ENCODE data around the gene AGBL4. TPM values are rescaled to one million over a fixed set of nuclear protein-coding genes. Genes with fewer than 3 reads are reported as not detected.

Gene AGBL4
- total RNA-seq, 1 experiment from 2014 or later: not detected

DNA sequence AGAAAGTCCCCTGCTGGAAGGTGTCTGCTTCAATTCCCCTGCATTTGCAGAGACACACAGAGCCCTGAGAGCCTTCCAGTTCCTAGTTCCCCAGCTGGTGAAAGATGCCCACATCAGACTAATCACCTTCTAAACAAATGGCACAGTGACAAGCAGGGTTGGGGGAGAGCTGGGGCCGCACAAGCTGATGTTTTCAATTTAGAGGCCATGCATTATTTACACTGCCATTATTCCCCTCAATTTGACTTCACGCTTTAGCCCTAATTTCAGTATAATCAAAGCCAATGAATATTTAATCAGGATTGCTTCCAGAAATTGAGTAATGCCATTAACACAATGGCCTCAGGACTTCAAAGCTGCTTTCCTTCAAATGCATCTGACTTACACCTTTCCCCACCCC is 1328.6 kb downstream of the AGBL4 start:
- intact Hi-C loops (cut with micrococcal nuclease): loop anchor here (5.0 kb wide), 1 partner anchor 143 kb away; no protein-coding TSS in a partner anchor
- no peak overlapping the region for H2AFZ ChIP-seq (ENCODE audit: low read depth, low read length, poor library complexity, severe bottlenecking)
- H3K4me2 ChIP-seq (ENCODE audit: low read length): no peak overlapping the region
- ATAC-seq (no peak), DNase-seq (ENCODE audit: low read depth, low spot score) (no peak)
- ChIA-PET CTCF (interaction anchor here (3.3 kb wide), 1 partner anchor 18 kb away, joined by 21 read pairs; no protein-coding TSS in a partner anchor), RAD21 (ENCODE audit: low non-redundant PET in 1 of 2, low total read pairs in 2 of 2, uncharacterized antibody in 2 of 2, unreplicated experiment in 2 of 2) (no interaction called here), POLR2A (no interaction called here)
- peaks cover 0 to 7% of the 10 kb centered on the region in 2 experiments; a peak in 2 of 4 replicates for H3K4me1 ChIP-seq (ENCODE audit: control insufficient read depth in 1 of 2, insufficient read depth in 2 of 2, low read length in 2 of 2)
- no peak overlapping the region for H3K4me3 ChIP-seq (replicated peaks in 1 of 2; ENCODE audit: low read depth in 1 of 2, low read length in 2 of 2)
- peaks cover 45% of the 10 kb centered on the region for H3K27me3 ChIP-seq (ENCODE audit: insufficient read depth, low read length)
- no peaks in the 10 kb centered on the region for H3K9me2 ChIP-seq (ENCODE audit: insufficient read depth)
- H3K36me3 ChIP-seq (ENCODE audit: control insufficient read depth in 1 of 2, insufficient read depth in 2 of 2, low read length in 2 of 2): no peaks in the 10 kb centered on the region
- no peaks in the 10 kb centered on the region for H3K79me2 ChIP-seq (ENCODE audit: insufficient read depth, low read length)
- no peak overlapping the region for H3K27ac ChIP-seq (ENCODE audit: low read depth, low read length)
- no peaks in the 10 kb centered on the region for H3K9me3 ChIP-seq (ENCODE audit: control insufficient read depth in 1 of 2, insufficient read depth in 1 of 2, low read depth in 1 of 2, low read length in 2 of 2)
- BruUV-seq (replicated peaks): no TSS peak
- no peak overlapping the region for H3K9ac ChIP-seq (ENCODE audit: low read length)
- TF ChIP-seq SIN3A (IDR thresholded peaks at IDR 0.05; ENCODE audit: low read depth): no peak
- TF ChIP-seq, protein P1, sequence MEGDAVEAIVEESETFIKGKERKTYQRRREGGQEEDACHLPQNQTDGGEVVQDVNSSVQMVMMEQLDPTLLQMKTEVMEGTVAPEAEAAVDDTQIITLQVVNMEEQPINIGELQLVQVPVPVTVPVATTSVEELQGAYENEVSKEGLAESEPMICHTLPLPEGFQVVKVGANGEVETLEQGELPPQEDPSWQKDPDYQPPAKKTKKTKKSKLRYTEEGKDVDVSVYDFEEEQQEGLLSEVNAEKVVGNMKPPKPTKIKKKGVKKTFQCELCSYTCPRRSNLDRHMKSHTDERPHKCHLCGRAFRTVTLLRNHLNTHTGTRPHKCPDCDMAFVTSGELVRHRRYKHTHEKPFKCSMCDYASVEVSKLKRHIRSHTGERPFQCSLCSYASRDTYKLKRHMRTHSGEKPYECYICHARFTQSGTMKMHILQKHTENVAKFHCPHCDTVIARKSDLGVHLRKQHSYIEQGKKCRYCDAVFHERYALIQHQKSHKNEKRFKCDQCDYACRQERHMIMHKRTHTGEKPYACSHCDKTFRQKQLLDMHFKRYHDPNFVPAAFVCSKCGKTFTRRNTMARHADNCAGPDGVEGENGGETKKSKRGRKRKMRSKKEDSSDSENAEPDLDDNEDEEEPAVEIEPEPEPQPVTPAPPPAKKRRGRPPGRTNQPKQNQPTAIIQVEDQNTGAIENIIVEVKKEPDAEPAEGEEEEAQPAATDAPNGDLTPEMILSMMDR (IDR thresholded peaks at IDR 0.05 in 2 of 3, conservative IDR thresholded peaks at IDR 0.05 in 1 of 3; ENCODE audit: borderline replicate concordance in 1 of 3, insufficient read depth in 1 of 3, low read depth in 2 of 3, low read length in 2 of 3): no peak
- TF ChIP-seq EZH2 (IDR thresholded peaks at IDR 0.05): no peak
- TF ChIP-seq SP1 (IDR thresholded peaks at IDR 0.05; ENCODE audit: low read depth): no peak
- TF ChIP-seq, protein P2, sequence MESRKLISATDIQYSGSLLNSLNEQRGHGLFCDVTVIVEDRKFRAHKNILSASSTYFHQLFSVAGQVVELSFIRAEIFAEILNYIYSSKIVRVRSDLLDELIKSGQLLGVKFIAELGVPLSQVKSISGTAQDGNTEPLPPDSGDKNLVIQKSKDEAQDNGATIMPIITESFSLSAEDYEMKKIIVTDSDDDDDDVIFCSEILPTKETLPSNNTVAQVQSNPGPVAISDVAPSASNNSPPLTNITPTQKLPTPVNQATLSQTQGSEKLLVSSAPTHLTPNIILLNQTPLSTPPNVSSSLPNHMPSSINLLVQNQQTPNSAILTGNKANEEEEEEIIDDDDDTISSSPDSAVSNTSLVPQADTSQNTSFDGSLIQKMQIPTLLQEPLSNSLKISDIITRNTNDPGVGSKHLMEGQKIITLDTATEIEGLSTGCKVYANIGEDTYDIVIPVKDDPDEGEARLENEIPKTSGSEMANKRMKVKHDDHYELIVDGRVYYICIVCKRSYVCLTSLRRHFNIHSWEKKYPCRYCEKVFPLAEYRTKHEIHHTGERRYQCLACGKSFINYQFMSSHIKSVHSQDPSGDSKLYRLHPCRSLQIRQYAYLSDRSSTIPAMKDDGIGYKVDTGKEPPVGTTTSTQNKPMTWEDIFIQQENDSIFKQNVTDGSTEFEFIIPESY (IDR thresholded peaks at IDR 0.05; ENCODE audit: extremely low read depth, insufficient replicate concordance, low read length): no peak
- no peak for TF ChIP-seq CBX3 (IDR thresholded peaks at IDR 0.05; ENCODE audit: low read depth)
- no peak for TF ChIP-seq EGR1 (IDR thresholded peaks at IDR 0.05; ENCODE audit: low read depth)
- TF ChIP-seq EZH2phosphoT487 (IDR thresholded peaks at IDR 0.05; ENCODE audit: borderline replicate concordance): no peak
- TF ChIP-seq CEBPB (IDR thresholded peaks at IDR 0.05; ENCODE audit: low read depth): no peak
- TF ChIP-seq, protein P3, sequence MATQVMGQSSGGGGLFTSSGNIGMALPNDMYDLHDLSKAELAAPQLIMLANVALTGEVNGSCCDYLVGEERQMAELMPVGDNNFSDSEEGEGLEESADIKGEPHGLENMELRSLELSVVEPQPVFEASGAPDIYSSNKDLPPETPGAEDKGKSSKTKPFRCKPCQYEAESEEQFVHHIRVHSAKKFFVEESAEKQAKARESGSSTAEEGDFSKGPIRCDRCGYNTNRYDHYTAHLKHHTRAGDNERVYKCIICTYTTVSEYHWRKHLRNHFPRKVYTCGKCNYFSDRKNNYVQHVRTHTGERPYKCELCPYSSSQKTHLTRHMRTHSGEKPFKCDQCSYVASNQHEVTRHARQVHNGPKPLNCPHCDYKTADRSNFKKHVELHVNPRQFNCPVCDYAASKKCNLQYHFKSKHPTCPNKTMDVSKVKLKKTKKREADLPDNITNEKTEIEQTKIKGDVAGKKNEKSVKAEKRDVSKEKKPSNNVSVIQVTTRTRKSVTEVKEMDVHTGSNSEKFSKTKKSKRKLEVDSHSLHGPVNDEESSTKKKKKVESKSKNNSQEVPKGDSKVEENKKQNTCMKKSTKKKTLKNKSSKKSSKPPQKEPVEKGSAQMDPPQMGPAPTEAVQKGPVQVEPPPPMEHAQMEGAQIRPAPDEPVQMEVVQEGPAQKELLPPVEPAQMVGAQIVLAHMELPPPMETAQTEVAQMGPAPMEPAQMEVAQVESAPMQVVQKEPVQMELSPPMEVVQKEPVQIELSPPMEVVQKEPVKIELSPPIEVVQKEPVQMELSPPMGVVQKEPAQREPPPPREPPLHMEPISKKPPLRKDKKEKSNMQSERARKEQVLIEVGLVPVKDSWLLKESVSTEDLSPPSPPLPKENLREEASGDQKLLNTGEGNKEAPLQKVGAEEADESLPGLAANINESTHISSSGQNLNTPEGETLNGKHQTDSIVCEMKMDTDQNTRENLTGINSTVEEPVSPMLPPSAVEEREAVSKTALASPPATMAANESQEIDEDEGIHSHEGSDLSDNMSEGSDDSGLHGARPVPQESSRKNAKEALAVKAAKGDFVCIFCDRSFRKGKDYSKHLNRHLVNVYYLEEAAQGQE (IDR thresholded peaks at IDR 0.05; ENCODE audit: low read depth): no peak
- H4K20me1 ChIP-seq (ENCODE audit: insufficient read depth): no peaks in the 10 kb centered on the region

Data from HCT116 (cell line).